Liver (tissue), 3 donors: ENCODE data around the gene MRPS18A.

ENCODE experiments used
- EGR1 ChIP-seq, 2 donors: IDR thresholded peaks; 2 replicates each; pipeline ENCODE4 v1.6.1; 2016 to 2018; ENCODE audit warnings: antibody characterized with exemption in 2 of 2, low read depth in 2 of 2
- JUND ChIP-seq, 2 donors: IDR thresholded peaks; 2 replicates each; pipeline ENCODE4 v1.6.1; 2016; ENCODE audit warnings: antibody characterized with exemption in 2 of 2
- MAX ChIP-seq: IDR thresholded peaks from 2 replicates; pipeline ENCODE4 v1.6.1; 2016; ENCODE audit warnings: antibody characterized with exemption
- NR2F2 ChIP-seq: IDR thresholded peaks from 2 replicates; pipeline ENCODE4 v1.6.1; 2016; ENCODE audit warnings: antibody characterized with exemption
- REST ChIP-seq: IDR thresholded peaks from 2 replicates; pipeline ENCODE4 v1.6.1; 2016; ENCODE audit warnings: antibody characterized with exemption, mild to moderate bottlenecking
- TAF1 ChIP-seq: conservative IDR thresholded peaks from 2 replicates; pipeline ENCODE4 v1.6.1; 2016; ENCODE audit warnings: antibody characterized with exemption, mild to moderate bottlenecking
- YY1 ChIP-seq: IDR thresholded peaks from 2 replicates; pipeline ENCODE4 v1.6.1; 2016; ENCODE audit warnings: antibody characterized with exemption, mild to moderate bottlenecking
- TF ChIP-seq, protein P1 (sequence below): fragments of 150-350 bp; IDR thresholded peaks from 2 replicates; pipeline ENCODE4 v1.5.1; 2017; ENCODE audit warnings: improper control_type of control experiment, low read depth, low read length; ENCODE audit not compliant: missing input control
- donor health status: healthy.
- donor health status: healthy.

GRCh38 chr6:43717822-43718221 lies 30.2 kb upstream of the MRPS18A start:
- TF ChIP-seq MAX = no peak
- TF ChIP-seq NR2F2 = no peak
- TF ChIP-seq REST = no peak
- TF ChIP-seq, protein P1, sequence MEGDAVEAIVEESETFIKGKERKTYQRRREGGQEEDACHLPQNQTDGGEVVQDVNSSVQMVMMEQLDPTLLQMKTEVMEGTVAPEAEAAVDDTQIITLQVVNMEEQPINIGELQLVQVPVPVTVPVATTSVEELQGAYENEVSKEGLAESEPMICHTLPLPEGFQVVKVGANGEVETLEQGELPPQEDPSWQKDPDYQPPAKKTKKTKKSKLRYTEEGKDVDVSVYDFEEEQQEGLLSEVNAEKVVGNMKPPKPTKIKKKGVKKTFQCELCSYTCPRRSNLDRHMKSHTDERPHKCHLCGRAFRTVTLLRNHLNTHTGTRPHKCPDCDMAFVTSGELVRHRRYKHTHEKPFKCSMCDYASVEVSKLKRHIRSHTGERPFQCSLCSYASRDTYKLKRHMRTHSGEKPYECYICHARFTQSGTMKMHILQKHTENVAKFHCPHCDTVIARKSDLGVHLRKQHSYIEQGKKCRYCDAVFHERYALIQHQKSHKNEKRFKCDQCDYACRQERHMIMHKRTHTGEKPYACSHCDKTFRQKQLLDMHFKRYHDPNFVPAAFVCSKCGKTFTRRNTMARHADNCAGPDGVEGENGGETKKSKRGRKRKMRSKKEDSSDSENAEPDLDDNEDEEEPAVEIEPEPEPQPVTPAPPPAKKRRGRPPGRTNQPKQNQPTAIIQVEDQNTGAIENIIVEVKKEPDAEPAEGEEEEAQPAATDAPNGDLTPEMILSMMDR = no peak
- no peak for TF ChIP-seq TAF1
- TF ChIP-seq EGR1 (IDR thresholded peaks at IDR 0.05; ENCODE audit: low read depth in 2 of 2) = no peak
- TF ChIP-seq YY1 = no peak
- no peak for TF ChIP-seq JUND (IDR thresholded peaks at IDR 0.05)
